ENCODE data around the gene SPTBN4.
"Not testable (repeated sequence)": the region's sequence is repeated elsewhere in the genome, so short reads cannot be mapped to it uniquely, and the experiment has no call there.

SPTBN4 gene

DNA sequence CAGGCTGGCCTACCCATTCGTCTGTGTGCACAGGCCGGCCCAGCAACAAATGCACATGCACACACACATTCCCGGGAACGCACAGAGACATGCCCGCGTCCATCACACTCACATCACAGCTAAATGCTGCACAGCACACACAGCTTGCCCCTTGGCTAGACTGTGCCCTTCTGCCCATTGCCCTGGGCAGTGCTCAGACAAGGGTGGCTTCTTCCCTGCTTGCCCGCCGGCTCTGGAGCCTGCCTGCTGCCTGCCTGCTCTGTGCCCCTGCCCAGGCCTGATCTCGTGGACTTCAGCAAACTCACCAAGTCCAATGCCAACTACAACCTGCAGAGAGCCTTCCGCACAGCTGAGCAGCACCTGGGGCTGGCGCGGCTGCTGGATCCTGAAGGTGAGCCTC lies 30.4 kb downstream of the SPTBN4 start:
- no peak for DNase-seq (ENCODE audit: low spot score)
- in situ Hi-C loops (cut with MboI; ENCODE audit: low pct_unique_long_range_greater_than_20kb, low sequenced_read_pairs, unreplicated experiment), result no loop called here
- TF ChIP-seq, protein P1, sequence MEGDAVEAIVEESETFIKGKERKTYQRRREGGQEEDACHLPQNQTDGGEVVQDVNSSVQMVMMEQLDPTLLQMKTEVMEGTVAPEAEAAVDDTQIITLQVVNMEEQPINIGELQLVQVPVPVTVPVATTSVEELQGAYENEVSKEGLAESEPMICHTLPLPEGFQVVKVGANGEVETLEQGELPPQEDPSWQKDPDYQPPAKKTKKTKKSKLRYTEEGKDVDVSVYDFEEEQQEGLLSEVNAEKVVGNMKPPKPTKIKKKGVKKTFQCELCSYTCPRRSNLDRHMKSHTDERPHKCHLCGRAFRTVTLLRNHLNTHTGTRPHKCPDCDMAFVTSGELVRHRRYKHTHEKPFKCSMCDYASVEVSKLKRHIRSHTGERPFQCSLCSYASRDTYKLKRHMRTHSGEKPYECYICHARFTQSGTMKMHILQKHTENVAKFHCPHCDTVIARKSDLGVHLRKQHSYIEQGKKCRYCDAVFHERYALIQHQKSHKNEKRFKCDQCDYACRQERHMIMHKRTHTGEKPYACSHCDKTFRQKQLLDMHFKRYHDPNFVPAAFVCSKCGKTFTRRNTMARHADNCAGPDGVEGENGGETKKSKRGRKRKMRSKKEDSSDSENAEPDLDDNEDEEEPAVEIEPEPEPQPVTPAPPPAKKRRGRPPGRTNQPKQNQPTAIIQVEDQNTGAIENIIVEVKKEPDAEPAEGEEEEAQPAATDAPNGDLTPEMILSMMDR (IDR thresholded peaks at IDR 0.05; ENCODE audit: extremely low read depth, insufficient read depth, missing control alignments), result no peak

DNA sequence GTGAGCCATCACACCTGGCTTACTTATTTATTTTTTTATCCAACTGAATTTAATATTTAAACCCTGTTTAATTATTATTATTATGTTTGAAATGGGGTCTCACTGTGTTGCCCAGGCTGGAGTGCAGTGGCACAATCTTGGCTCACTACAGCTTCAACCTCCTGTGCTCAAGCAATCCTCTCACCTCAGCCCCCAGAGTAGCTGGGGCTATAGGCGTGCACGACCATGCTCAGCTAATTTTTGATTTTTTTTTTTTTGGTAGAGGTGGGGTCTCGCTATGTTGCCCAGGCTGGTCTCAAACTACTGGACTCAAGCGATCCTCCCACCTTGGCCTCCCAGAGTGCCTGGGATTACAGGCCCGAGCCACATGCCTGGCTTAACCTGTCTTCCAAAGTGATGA lies 32.5 kb downstream of the SPTBN4 start:
- in situ Hi-C loops (cut with MboI; ENCODE audit: low pct_unique_long_range_greater_than_20kb, low sequenced_read_pairs, unreplicated experiment), result no loop called here
- TF ChIP-seq, protein P1 (IDR thresholded peaks at IDR 0.05; ENCODE audit: extremely low read depth, insufficient read depth, missing control alignments), result no peak
- DNase-seq (ENCODE audit: low spot score), result no peak

DNA sequence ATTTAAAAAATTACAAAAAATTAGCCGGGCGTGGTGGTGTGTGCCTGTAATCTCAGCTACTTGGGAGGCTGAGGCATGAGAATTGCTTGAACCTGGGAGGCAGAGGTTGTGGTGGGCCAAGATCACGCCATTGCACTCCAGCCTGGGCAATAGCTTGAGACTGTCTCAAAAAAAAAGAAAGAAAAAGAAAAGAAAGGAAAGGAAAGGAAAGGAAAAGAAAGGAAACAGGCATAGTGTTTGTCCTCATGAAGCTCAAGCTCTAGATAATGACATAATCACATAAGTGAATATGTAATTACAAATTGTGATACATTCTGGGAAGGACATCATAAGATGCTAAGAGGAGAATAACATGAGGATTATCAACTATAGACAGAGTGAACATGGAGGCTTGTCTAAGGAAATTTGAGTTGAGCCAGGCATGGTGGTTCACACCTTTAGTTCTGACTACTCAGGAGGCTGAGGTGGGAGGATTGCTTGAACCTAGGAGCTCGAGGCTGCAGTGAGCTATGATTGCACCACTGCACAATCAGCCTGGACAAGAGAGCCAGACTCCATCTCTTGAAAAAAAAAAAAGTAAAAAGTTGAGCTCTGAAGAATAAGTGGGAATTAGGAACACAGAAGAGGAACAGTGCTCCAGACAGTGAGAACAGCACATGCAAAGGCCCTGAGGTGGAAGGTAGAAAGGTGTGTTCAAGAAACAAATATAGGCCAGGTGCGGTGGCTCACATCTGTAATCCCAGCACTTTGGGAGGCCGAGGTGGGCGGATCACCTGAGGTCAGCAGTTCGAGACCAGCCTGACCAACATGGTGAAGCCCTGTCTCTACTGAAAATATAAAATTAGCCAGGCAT lies 34.1 kb downstream of the SPTBN4 start:
- in situ Hi-C loops (cut with MboI; ENCODE audit: low pct_unique_long_range_greater_than_20kb, low sequenced_read_pairs, unreplicated experiment); DNase-seq (ENCODE audit: low spot score): not testable (repeated sequence)

DNA sequence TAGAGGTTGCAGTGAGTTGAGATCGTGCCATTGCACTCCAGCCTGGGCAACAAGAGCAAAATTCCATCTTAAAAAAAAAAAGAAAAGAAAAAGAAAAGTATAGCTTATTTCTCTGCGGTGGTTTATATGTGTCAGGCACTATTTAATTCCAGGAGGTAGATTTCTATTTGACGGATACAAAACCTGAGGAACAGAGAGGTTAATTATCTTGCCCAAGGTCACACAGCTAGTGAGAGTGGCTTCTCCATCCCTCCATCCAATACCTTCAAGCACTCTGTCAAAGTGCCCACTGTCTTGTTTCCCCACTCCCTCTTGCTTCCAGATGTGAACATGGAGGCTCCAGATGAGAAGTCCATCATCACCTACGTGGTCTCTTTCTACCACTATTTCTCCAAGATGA lies 34.8 kb downstream of the SPTBN4 start:
- DNase-seq (ENCODE audit: low spot score), result no peak
- TF ChIP-seq, protein P1 (IDR thresholded peaks at IDR 0.05; ENCODE audit: extremely low read depth, insufficient read depth, missing control alignments), result no peak
- in situ Hi-C loops (cut with MboI; ENCODE audit: low pct_unique_long_range_greater_than_20kb, low sequenced_read_pairs, unreplicated experiment), result no loop called here

DNA sequence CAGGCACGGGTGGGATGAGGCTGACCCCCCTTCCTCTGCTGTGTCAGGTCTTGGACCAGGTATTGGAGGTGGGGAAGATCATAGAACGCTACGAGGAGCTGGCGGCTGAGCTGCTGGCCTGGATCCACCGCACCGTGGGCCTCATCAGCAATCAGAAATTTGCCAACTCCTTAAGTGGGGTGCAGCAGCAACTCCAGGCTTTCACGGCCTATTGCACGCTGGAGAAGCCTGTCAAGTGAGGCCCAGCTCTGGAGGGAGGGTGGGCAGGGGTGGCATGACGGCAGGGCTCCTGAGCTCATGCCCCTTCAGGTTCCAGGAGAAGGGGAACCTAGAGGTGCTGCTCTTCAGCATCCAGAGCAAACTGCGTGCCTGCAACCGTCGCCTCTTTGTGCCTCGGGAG lies 35.3 kb downstream of the SPTBN4 start:
- no peak for DNase-seq (ENCODE audit: low spot score)
- in situ Hi-C loops (cut with MboI; ENCODE audit: low pct_unique_long_range_greater_than_20kb, low sequenced_read_pairs, unreplicated experiment), result no loop called here
- TF ChIP-seq, protein P1 (IDR thresholded peaks at IDR 0.05; ENCODE audit: extremely low read depth, insufficient read depth, missing control alignments), result no peak

DNA sequence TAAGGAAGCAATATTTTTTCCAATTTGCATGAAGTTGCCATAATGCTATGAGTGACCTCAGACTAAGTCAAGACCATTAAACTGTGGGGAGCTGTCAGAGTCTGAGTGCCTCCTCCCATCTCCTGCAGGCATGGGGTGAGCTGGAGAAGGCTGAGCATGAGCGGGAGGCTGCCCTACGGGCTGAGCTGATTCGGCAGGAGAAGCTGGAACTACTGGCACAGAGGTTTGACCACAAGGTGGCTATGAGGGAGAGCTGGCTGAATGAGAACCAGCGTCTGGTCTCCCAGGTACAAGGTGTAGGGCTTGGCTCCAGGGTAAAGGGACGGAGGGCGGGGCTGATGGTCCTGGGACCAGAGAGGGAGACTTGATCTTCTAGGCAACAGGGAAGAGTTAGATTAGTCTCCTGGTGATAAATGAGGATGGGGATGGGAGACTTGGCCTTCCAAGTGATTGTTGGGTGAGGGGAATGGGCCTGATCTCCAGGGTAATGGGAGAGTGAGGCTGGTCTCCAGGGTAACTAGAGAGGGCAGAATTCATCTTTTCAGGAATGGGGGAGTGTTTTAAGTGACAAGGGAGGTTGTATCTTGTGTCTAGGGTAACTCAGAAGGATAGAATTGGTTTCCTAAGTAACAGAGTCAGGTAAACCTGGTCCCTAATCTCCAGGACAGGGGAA lies 36.0 kb downstream of the SPTBN4 start:
- in situ Hi-C loops (cut with MboI; ENCODE audit: low pct_unique_long_range_greater_than_20kb, low sequenced_read_pairs, unreplicated experiment), result no loop called here

More for the DNA sequence above, 36.0 kb downstream of the SPTBN4 start:
- no peak for DNase-seq (ENCODE audit: low spot score)
- TF ChIP-seq, protein P1 (IDR thresholded peaks at IDR 0.05; ENCODE audit: extremely low read depth, insufficient read depth, missing control alignments), result no peak
